Kidney (tissue), 14 donors: Measurements from ENCODE around the gene BAZ2A. TPM values are rescaled to one million over a fixed set of nuclear protein-coding genes. Genes with fewer than 3 reads are reported as not detected.
"Not testable (repeated sequence)": the region's sequence is repeated elsewhere in the genome, so short reads cannot be mapped to it uniquely, and the experiment has no call there.

Source experiments
- DNase-seq, 5 donors: peaks; one replicate each; pipeline ENCODE4 v3.0.0-alpha.2; 2013 to 2020
- FAIRE-seq: peaks from 2 replicates; lab custom pipeline; 2012; peaks lifted over from hg19 to GRCh38; lab: Jason Lieb, UNC
- H3K27ac ChIP-seq, 2 donors: one replicate each; pipeline ENCODE4 v1.7.0; 2013; ENCODE audit warnings: low read depth in 2 of 2, low read length in 2 of 2, inconsistent platforms in 1 of 2
- H3K27me3 ChIP-seq: one replicate; pipeline ENCODE4 v1.7.1; 2013; ENCODE audit warnings: low read length, inconsistent platforms; ENCODE audit not compliant: control insufficient read depth, insufficient read depth
- H3K36me3 ChIP-seq, 3 donors: one replicate each; pipeline versions ENCODE4 v1.7.0 to v1.7.1; 2013; ENCODE audit warnings: low read length in 3 of 3, control low read depth in 1 of 3, inconsistent platforms in 1 of 3; ENCODE audit not compliant: insufficient read depth in 3 of 3, control insufficient read depth in 2 of 3
- H3K4me1 ChIP-seq, 3 donors: one replicate each; pipeline versions ENCODE4 v1.7.0 to v1.7.1; 2013; ENCODE audit warnings: low read length in 3 of 3, inconsistent platforms in 1 of 3, low read depth in 1 of 3; ENCODE audit not compliant: control insufficient read depth in 2 of 3, insufficient read depth in 2 of 3
- H3K4me3 ChIP-seq, 3 donors: one replicate each; pipeline versions ENCODE4 v1.7.0 to v1.8.1; 2013; ENCODE audit warnings: low read length in 3 of 3, control low read depth in 1 of 3, inconsistent platforms in 1 of 3
- H3K9ac ChIP-seq, 3 donors: one replicate each; pipeline versions ENCODE4 v1.7.0 to v1.7.1; 2013; ENCODE audit warnings: low read length in 3 of 3, control low read depth in 1 of 3, inconsistent platforms in 1 of 3
- H3K9me3 ChIP-seq, 3 donors: one replicate each; pipeline versions ENCODE4 v1.7.0 to v1.7.1; 2013; ENCODE audit warnings: low read length in 3 of 3, control low read depth in 1 of 3, inconsistent platforms in 1 of 3; ENCODE audit not compliant: control insufficient read depth in 2 of 3, insufficient read depth in 1 of 3
- CTCF ChIP-seq: IDR thresholded peaks from 3 replicates; pipeline ENCODE4 v1.5.1; 2012; ENCODE audit warnings: mild to moderate bottlenecking, moderate library complexity, borderline replicate concordance; ENCODE audit not compliant: insufficient read depth; ENCODE audit errors: extremely low read depth
- intact Hi-C: fragments of 100-400 bp; cut with DNase I; formaldehyde crosslinking; loops from one replicate; pipeline ENCODE4 v1.11.1; 2022
- polyA plus RNA-seq: library from polyadenylated mRNA; stranded (reverse); fragments of 350-450 nt; fragmentation: Illumina TruSeq; extraction: RNeasy Lipid Tissue Mini Kit (QIAGEN cat#74804); gene quantifications from one replicate; pipeline ENCODE4 v1.2.3, GENCODE V29; 2014; ENCODE audit warnings: low read depth, low replicate concordance; ENCODE audit not compliant: insufficient read depth
- total RNA-seq: library from RNA; stranded (reverse); fragmentation: NEBNext Ultra II Directional; extraction: Animal tissue kit (Norgen Biotek cat#: 25700); gene quantifications from one replicate; pipeline ENCODE4 v1.2.1, GENCODE V29; 2021
- donor health status: control.
- donor health status: control.
- donor health status: control.
- donor health status: control.
- donor health status: control.
- donor health status: DM: yes; HTN: yes; CAD: no.
- donor health status: Normal renal cell carcinoma (clear cell type).

BAZ2A gene
- total and polyA plus RNA-seq, 2 donors from 2014 or later, result 10.5 to 98.6 TPM

- Histone ChIP-seq H3K27ac (no peak overlapping the region), H3K9ac (no peak overlapping the region)
Observed at GRCh38 chr12:56581418-56582145, 48.5 kb downstream of the BAZ2A start.

DNA sequence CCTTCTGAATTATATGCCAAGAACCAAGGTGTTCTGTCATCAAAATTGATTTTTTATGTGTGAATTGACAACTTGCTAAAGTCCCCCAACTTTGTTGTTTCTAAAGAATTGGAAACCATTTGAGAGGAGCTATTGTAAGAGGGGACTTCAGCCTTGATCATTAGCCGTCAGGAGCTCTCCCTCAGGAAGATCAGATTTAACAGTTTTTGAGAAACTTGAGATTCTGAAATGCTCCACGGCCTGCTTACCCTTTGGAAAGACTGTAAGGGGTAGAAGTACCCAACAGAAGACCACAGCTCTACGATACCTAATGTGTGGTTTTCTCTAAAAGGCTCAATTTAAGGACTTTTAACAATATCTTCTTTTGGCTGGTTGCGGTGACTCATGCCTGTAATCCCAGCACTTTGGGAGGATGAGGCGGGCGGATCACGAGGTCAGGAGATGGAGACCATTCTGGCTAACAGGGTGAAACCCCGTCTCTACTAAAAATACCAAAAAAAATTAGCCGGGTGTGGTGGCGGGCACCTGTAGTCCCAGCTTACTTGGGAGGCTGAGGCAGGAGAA is 51.1 kb downstream of the BAZ2A start:
- H3K4me1 ChIP-seq, result no peaks in the 10 kb centered on the region
- DNase-seq, result peak in 1 of 5 donors; percentile 52
- no peak overlapping the region for H3K9ac ChIP-seq
- no peak overlapping the region for H3K27ac ChIP-seq
- no peaks in the 10 kb centered on the region for H3K9me3 ChIP-seq
- FAIRE-seq, result no peak
- H3K4me3 ChIP-seq, result no peak overlapping the region
- no peak for TF ChIP-seq CTCF
- H3K27me3 ChIP-seq, result no peaks in the 10 kb centered on the region
- intact Hi-C loops, result no loop called here
- peaks cover 2 to 24% (median 7%) of the 10 kb centered on the region in 3 donors for H3K36me3 ChIP-seq

More at GRCh38 chr12:56581418-56582145, 48.5 kb downstream of the BAZ2A start:
- H3K4me3 ChIP-seq, result no peak overlapping the region
- FAIRE-seq (no peak), DNase-seq (no peak)
- H3K4me1 ChIP-seq, result no peaks in the 10 kb centered on the region
- peaks cover 2 to 25% (median 3%) of the 10 kb centered on the region in 3 donors for H3K36me3 ChIP-seq
- intact Hi-C loops, result no loop called here
- TF ChIP-seq CTCF, result no peak
- no peaks in the 10 kb centered on the region for H3K27me3 ChIP-seq
- H3K9me3 ChIP-seq, result no peaks in the 10 kb centered on the region

DNA sequence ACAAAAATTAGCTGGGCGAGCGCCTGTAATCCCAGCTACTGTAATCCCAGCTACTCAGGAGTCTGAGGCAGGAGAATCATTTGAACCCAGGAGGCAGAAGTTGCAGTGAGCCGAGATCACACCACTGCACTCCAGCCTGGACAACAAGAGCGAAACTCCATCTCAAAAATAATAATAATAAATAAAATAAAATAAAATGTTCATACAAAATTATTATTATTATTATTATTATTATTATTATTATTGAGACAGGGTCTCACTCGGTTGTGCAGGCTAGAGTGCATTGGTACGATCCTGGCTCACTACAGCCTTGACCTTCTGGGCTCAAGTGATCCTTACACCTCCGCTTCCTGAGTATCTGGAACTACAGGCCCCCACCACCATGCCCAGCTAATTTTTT is 52.9 kb downstream of the BAZ2A start:
- H3K4me1 ChIP-seq, FAIRE-seq, intact Hi-C loops, H3K9ac ChIP-seq, H3K9me3 ChIP-seq, H3K27ac ChIP-seq, H3K4me3 ChIP-seq, H3K27me3 ChIP-seq, DNase-seq: not testable (repeated sequence)
- peaks cover 2 to 25% (median 7%) of the 10 kb centered on the region in 3 donors for H3K36me3 ChIP-seq

DNA sequence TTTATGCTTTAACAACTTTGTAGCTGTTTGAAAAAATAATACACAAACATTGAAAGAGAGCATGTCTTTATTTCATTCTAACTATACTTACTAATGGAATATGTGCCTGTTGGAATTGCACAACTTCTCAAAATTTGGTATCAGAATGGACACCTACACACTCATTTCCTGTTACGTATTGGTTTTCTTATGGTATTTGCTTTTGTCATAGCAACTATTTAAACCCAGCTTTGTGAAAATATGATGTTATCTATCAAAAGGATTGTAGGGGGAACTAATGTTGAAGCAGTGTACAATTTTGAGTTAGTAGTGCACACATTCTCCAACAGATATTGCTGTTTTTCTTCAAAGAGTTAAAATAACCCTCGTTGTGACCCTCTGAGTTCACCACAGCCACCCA is 55.9 kb downstream of the BAZ2A start:
- Histone ChIP-seq H3K9ac (no peak overlapping the region), H3K27ac (no peak overlapping the region), H3K36me3 (peaks cover 0 to 16% (median 4%) of the 10 kb centered on the region in 3 donors), H3K4me1 (no peaks in the 10 kb centered on the region), H3K9me3 (no peaks in the 10 kb centered on the region), H3K4me3 (no peak overlapping the region), H3K27me3 (no peaks in the 10 kb centered on the region)
- no peak for TF ChIP-seq CTCF
- DNase-seq (no peak), FAIRE-seq (no peak)
- intact Hi-C loops, result no loop called here
